H9 (cell line): ENCODE data around the gene DNAJC5. TPM values are rescaled to one million over a fixed set of nuclear protein-coding genes. Genes with fewer than 3 reads are reported as not detected.

Source experiments
- DNase-seq: peaks from one replicate; pipeline ENCODE4 v3.0.0-alpha.2; 2017
- H2AFZ ChIP-seq: one replicate; pipeline ENCODE4 v1.6.1; 2013; ENCODE audit warnings: mild to moderate bottlenecking, low read length, control low read depth, moderate library complexity
- H2AK5ac ChIP-seq: 2 replicates; pipeline ENCODE4 v1.6.1; 2013; ENCODE audit warnings: low read length, control low read depth, mixed read lengths; ENCODE audit not compliant: insufficient read length
- H2BK120ac ChIP-seq: one replicate; pipeline ENCODE4 v1.6.1; 2013; ENCODE audit warnings: low read depth, mild to moderate bottlenecking, low read length, control low read depth, inconsistent platforms; ENCODE audit not compliant: poor library complexity, severe bottlenecking
- H2BK12ac ChIP-seq: 2 replicates; pipeline ENCODE4 v1.6.1; 2013; ENCODE audit warnings: low read length, control low read depth, mixed read lengths, low read depth; ENCODE audit not compliant: insufficient read length
- H2BK15ac ChIP-seq: 2 replicates; pipeline ENCODE4 v1.6.1; 2013; ENCODE audit warnings: low read depth, low read length, control low read depth
- H2BK20ac ChIP-seq: one replicate; pipeline ENCODE4 v1.6.1; 2013; ENCODE audit warnings: low read depth, mild to moderate bottlenecking, low read length, control low read depth, inconsistent platforms; ENCODE audit not compliant: poor library complexity, severe bottlenecking
- H2BK5ac ChIP-seq: 2 replicates; pipeline ENCODE4 v1.6.1; 2013; ENCODE audit warnings: low read length, control low read depth, mixed read lengths; ENCODE audit not compliant: insufficient read length
- H3K14ac ChIP-seq: 2 replicates; pipeline ENCODE4 v1.6.1; 2013; ENCODE audit warnings: low read length, control low read depth; ENCODE audit not compliant: insufficient read depth
- H3K18ac ChIP-seq: 2 replicates; pipeline ENCODE4 v1.6.1; 2013; ENCODE audit warnings: low read depth, mild to moderate bottlenecking, mixed read lengths, low read length, control low read depth; ENCODE audit not compliant: insufficient read length
- H3K23ac ChIP-seq: 2 replicates; pipeline ENCODE4 v1.6.1; 2013; ENCODE audit warnings: low read length, control low read depth, mixed read lengths, low read depth; ENCODE audit not compliant: insufficient read length
- H3K23me2 ChIP-seq: 2 replicates; pipeline ENCODE4 v1.6.1; 2013; ENCODE audit warnings: low read depth, mild to moderate bottlenecking, mixed read lengths, low read length, control low read depth; ENCODE audit not compliant: insufficient read length, poor library complexity, severe bottlenecking
- H3K27ac ChIP-seq: 2 replicates; pipeline ENCODE4 v1.5.1; 2013; ENCODE audit warnings: low read length, control low read depth, mixed read lengths, low read depth; ENCODE audit not compliant: insufficient read length
- H3K27me3 ChIP-seq: 2 replicates; pipeline ENCODE4 v1.6.1; 2013; ENCODE audit warnings: low read length, control low read depth, inconsistent platforms; ENCODE audit not compliant: insufficient read depth
- H3K4ac ChIP-seq: 2 replicates; pipeline ENCODE4 v1.6.1; 2013; ENCODE audit warnings: low read depth, mild to moderate bottlenecking, control low read depth, inconsistent platforms, low read length, moderate library complexity
- H3K4me1 ChIP-seq: 2 replicates; pipeline ENCODE4 v1.6.1; 2013; ENCODE audit warnings: low read length, control low read depth, inconsistent platforms; ENCODE audit not compliant: insufficient read depth
- H3K4me2 ChIP-seq: 2 replicates; pipeline ENCODE4 v1.6.1; 2013; ENCODE audit warnings: low read length, control low read depth, mixed read lengths; ENCODE audit not compliant: insufficient read length, insufficient read depth
- H3K56ac ChIP-seq: 2 replicates; pipeline ENCODE4 v1.6.1; 2013; ENCODE audit warnings: low read depth, mild to moderate bottlenecking, mixed read lengths, low read length, control low read depth; ENCODE audit not compliant: insufficient read length
- H3K79me1 ChIP-seq: 2 replicates; pipeline ENCODE4 v1.6.1; 2013; ENCODE audit warnings: low read depth, mild to moderate bottlenecking, moderate library complexity, low read length, control low read depth, inconsistent platforms; ENCODE audit not compliant: insufficient read depth, poor library complexity, severe bottlenecking
- H3K79me2 ChIP-seq: 2 replicates; pipeline ENCODE4 v1.6.1; 2013; ENCODE audit warnings: low read length, control low read depth, inconsistent platforms; ENCODE audit not compliant: insufficient read depth
- H3K9ac ChIP-seq: 2 replicates; pipeline ENCODE4 v1.6.1; 2013; ENCODE audit warnings: low read length, control low read depth, mixed read lengths; ENCODE audit not compliant: insufficient read length; ENCODE audit errors: extremely low read depth
- H3K9me3 ChIP-seq: one replicate; pipeline ENCODE4 v1.6.1; 2013; ENCODE audit warnings: low read depth, low read length, inconsistent platforms; ENCODE audit not compliant: control insufficient read depth
- H3T11ph ChIP-seq: one replicate; pipeline ENCODE4 v1.6.1; 2013; ENCODE audit warnings: mild to moderate bottlenecking, low read length, control low read depth, inconsistent platforms
- H4K20me1 ChIP-seq: one replicate; pipeline ENCODE4 v1.6.1; 2013; ENCODE audit not compliant: control insufficient read depth, insufficient read length, insufficient read depth
- H4K5ac ChIP-seq: 2 replicates; pipeline ENCODE4 v1.6.1; 2013; ENCODE audit warnings: low read depth, mild to moderate bottlenecking, mixed read lengths, low read length, control low read depth; ENCODE audit not compliant: insufficient read length
- H4K8ac ChIP-seq: replicated peaks from 2 replicates; pipeline ENCODE4 v1.6.1; 2013; ENCODE audit warnings: low read length, control low read depth, mixed read lengths, low read depth; ENCODE audit not compliant: insufficient read length
- H4K91ac ChIP-seq: 2 replicates; pipeline ENCODE4 v1.6.1; 2013; ENCODE audit warnings: low read depth, mild to moderate bottlenecking, moderate library complexity, mixed read lengths, low read length, control low read depth; ENCODE audit not compliant: insufficient read length
- H3K27ac Mint-ChIP-seq, 3 experiments: 2 replicates in 2 of 3; 3 replicates in 1 of 3; pipeline ENCODE4 v1.8.0; 2020 to 2021; ENCODE audit warnings: mixed read lengths in 3 of 3, mild to moderate bottlenecking in 1 of 3, moderate library complexity in 1 of 3
- H3K27me3 Mint-ChIP-seq: 2 replicates; pipeline ENCODE4 v1.8.0; 2021; ENCODE audit warnings: low read depth, mild to moderate bottlenecking, moderate library complexity, mixed read lengths
- H3K36me3 Mint-ChIP-seq, 3 experiments: 2 replicates in 2 of 3; 3 replicates in 1 of 3; pipeline ENCODE4 v1.8.0; 2020 to 2021; ENCODE audit warnings: low read depth in 3 of 3, mixed read lengths in 3 of 3; ENCODE audit not compliant: insufficient read depth in 1 of 3
- H3K4me1 Mint-ChIP-seq, 2 experiments: 2 replicates each; pipeline ENCODE4 v1.8.0; 2020; ENCODE audit warnings: mixed read lengths in 2 of 2
- H3K4me3 Mint-ChIP-seq, 2 experiments: 2 replicates in 1 of 2; 3 replicates in 1 of 2; pipeline ENCODE4 v1.8.0; 2020 to 2021; ENCODE audit warnings: mild to moderate bottlenecking in 2 of 2, mixed read lengths in 2 of 2, moderate library complexity in 1 of 2
- H3K9me3 Mint-ChIP-seq, 2 experiments: 2 replicates in 1 of 2; 3 replicates in 1 of 2; pipeline ENCODE4 v1.8.0; 2020; ENCODE audit warnings: mild to moderate bottlenecking in 2 of 2, mixed read lengths in 2 of 2, moderate library complexity in 1 of 2
- WGBS: extraction: QIAGEN DNeasy Blood & Tissue Kit; methylation state at CpG from one replicate; pipeline ENCODE4 v1.1.7; 2013; ENCODE audit warnings: missing lambda C conversion rate, low lambda C conversion rate, mixed read lengths; ENCODE audit not compliant: insufficient read length; ENCODE audit errors: extremely low coverage; 5-methylcytosine and 5-hydroxymethylcytosine counted together
- total RNA-seq: library from RNA; stranded (reverse); gene quantifications from 2 replicates; pipeline ENCODE4 v1.2.1, GENCODE V29; 2021
- TF ChIP-seq, protein P1 (sequence below): fragments of 200-600 bp; sonication (generic); conservative IDR thresholded peaks from 3 replicates; pipeline ENCODE4 v1.8.0; 2021; ENCODE audit warnings: antibody characterized with exemption, mild to moderate bottlenecking

Gene DNAJC5
- total RNA-seq, 1 experiment from 2014 or later: 43.0 TPM

DNA sequence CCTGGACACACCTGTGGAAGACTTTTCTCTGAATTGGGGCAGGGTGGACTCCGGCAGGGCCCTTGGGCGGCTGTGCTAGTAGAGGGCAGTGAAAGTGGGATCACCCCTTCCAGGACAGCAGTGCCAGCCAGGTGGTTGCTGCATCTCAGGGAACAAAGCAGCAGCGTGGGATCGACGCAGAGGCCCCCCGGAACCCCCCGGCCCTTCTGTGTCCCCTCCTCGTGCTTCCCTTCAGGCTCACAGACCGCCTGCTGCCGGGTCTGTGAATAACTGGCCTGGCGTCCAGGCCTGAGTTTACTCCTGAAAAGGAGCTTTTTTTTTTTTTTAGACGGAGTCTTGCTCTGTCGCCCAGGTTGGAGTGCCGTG is 8.9 kb upstream of the DNAJC5 start:
- Histone ChIP-seq H3K9ac (no peak overlapping the region), H3K79me2 (no peaks in the 10 kb centered on the region), H4K91ac (no peak overlapping the region), H3K23me2 (no peaks in the 10 kb centered on the region), H3K4me1 (no peaks in the 10 kb centered on the region), H3K14ac (no peak overlapping the region), H2BK15ac (no peak overlapping the region), H3K56ac (no peak overlapping the region), H4K20me1 (no peaks in the 10 kb centered on the region), H4K5ac (no peak overlapping the region), H2BK20ac (no peak overlapping the region), H3K4me2 (no peak overlapping the region), H3K18ac (no peak overlapping the region), H4K8ac (no peak overlapping the region), H3K23ac (no peak overlapping the region), H2AK5ac (no peak overlapping the region), H2BK12ac (no peak overlapping the region), H3K9me3 (no peaks in the 10 kb centered on the region), H3K27ac (no peak overlapping the region), H2AFZ (no peak overlapping the region), H3T11ph (no peak overlapping the region), H3K27me3 (no peaks in the 10 kb centered on the region), H2BK5ac (no peak overlapping the region), H3K4ac (no peak overlapping the region), H3K79me1 (no peaks in the 10 kb centered on the region), H2BK120ac (no peak overlapping the region)
- Mint-ChIP-seq H3K4me3 (no peak overlapping the region), H3K27me3 (no peaks in the 10 kb centered on the region), H3K27ac (no peak overlapping the region), H3K4me1 (no peaks in the 10 kb centered on the region), H3K36me3 (peaks cover 19 to 75% (median 71%) of the 10 kb centered on the region in 3 experiments; a peak in 6 of 7 replicates), H3K9me3 (no peaks in the 10 kb centered on the region)
- TF ChIP-seq, protein P1, sequence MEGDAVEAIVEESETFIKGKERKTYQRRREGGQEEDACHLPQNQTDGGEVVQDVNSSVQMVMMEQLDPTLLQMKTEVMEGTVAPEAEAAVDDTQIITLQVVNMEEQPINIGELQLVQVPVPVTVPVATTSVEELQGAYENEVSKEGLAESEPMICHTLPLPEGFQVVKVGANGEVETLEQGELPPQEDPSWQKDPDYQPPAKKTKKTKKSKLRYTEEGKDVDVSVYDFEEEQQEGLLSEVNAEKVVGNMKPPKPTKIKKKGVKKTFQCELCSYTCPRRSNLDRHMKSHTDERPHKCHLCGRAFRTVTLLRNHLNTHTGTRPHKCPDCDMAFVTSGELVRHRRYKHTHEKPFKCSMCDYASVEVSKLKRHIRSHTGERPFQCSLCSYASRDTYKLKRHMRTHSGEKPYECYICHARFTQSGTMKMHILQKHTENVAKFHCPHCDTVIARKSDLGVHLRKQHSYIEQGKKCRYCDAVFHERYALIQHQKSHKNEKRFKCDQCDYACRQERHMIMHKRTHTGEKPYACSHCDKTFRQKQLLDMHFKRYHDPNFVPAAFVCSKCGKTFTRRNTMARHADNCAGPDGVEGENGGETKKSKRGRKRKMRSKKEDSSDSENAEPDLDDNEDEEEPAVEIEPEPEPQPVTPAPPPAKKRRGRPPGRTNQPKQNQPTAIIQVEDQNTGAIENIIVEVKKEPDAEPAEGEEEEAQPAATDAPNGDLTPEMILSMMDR: no peak
- no peak for DNase-seq
- no CpG with 5 or more reads among the region's 14 CpGs for WGBS
